Body of pancreas (tissue), 4 donors: ENCODE data around the gene CCL3.

Experiments used
- CTCF ChIP-seq, 7 experiments: fragments of 450-650 bp in 4 of 7; fragments of 200-600 bp in 3 of 7; sonication (generic) in 3 of 7; IDR thresholded peaks; one replicate each; pipeline ENCODE4 v1.5.1; 2016 to 2019; ENCODE audit warnings: antibody characterized with exemption in 7 of 7
- POLR2A ChIP-seq, 3 donors: fragments of 450-650 bp; IDR thresholded peaks; one replicate each; pipeline ENCODE4 v1.6.1; 2016; ENCODE audit warnings: antibody characterized with exemption in 3 of 3, mild to moderate bottlenecking in 2 of 3

- TF ChIP-seq CTCF (IDR thresholded peaks at IDR 0.05) (no peak), POLR2A (IDR thresholded peaks at IDR 0.05) (no peak)
Measured at GRCh38 chr17:36135465-36135864, 45.5 kb upstream of the CCL3 start.
